Panc1 (cell line): Measurements from ENCODE around the gene S100A10. TPM values are rescaled to one million over a fixed set of nuclear protein-coding genes. Genes with fewer than 3 reads are reported as not detected.

ENCODE experiments used
- ATAC-seq: fragments of 200-7000 bp; cut with Tn5 transposase; 2 replicates; pipeline ENCODE4 v1.9.1; 2020; ENCODE audit warnings: mild to moderate bottlenecking, moderate library complexity
- BruUV-seq: library from RNA; stranded (reverse); fragments of 400-500 nt; replicated peaks from 2 replicates; lab custom pipeline; 2021; lab: Mats Ljungman, UMichigan
- CTCF ChIA-PET: fragments of 300-600 bp; sonication (Branson Sonifier 250); formaldehyde crosslinking; loops from one replicate; lab custom pipeline; 2022; ENCODE audit warnings: antibody characterized with exemption; lab: Charles Lee
- POLR2A ChIA-PET: fragments of 300-600 bp; sonication (Branson Sonifier 250); formaldehyde crosslinking; loops from one replicate; lab custom pipeline; 2022; ENCODE audit warnings: antibody characterized with exemption; lab: Charles Lee
- DNase-seq: peaks from one replicate; pipeline ENCODE4 v3.0.0-alpha.2; 2010; ENCODE audit warnings: low read depth, low spot score
- H3K27ac ChIP-seq: 2 replicates; pipeline ENCODE4 v1.5.1; 2011; ENCODE audit warnings: mild to moderate bottlenecking, low read length, inconsistent platforms
- H3K27me3 ChIP-seq: fragments of 200-500 bp; sonication (Bioruptor generic); 2 replicates; pipeline ENCODE4 v1.6.0; 2014; ENCODE audit warnings: low read length, inconsistent platforms; ENCODE audit not compliant: control insufficient read depth, insufficient read depth
- H3K36me3 ChIP-seq: fragments of 200-500 bp; sonication (Bioruptor generic); 2 replicates; pipeline ENCODE4 v1.5.1; 2014; ENCODE audit warnings: inconsistent platforms, mild to moderate bottlenecking, low read length, moderate library complexity; ENCODE audit not compliant: control insufficient read depth, insufficient read depth
- H3K4me1 ChIP-seq: 2 replicates; pipeline ENCODE4 v1.5.1; 2011; ENCODE audit warnings: inconsistent platforms, mild to moderate bottlenecking, low read length, moderate library complexity; ENCODE audit not compliant: control insufficient read depth, insufficient read depth
- H3K4me3 ChIP-seq, 2 experiments: 2 replicates each; pipeline ENCODE4 v1.5.1; 2011 to 2012; ENCODE audit warnings: low read depth in 2 of 2, low read length in 2 of 2, mild to moderate bottlenecking in 2 of 2, inconsistent platforms in 1 of 2, moderate library complexity in 1 of 2
- H3K9me3 ChIP-seq: fragments of 200-500 bp; sonication (Bioruptor generic); 2 replicates; pipeline ENCODE4 v1.5.1; 2014; ENCODE audit warnings: low read depth, mild to moderate bottlenecking, inconsistent platforms, low read length, moderate library complexity; ENCODE audit not compliant: control insufficient read depth, insufficient read depth
- CTCF ChIP-seq: fragments of 450-650 bp; IDR thresholded peaks from 2 replicates; pipeline ENCODE4 v1.5.1; 2017; ENCODE audit warnings: mild to moderate bottlenecking
- POLR2AphosphoS5 ChIP-seq: IDR thresholded peaks from 2 replicates; pipeline ENCODE4 v1.6.1; 2012; ENCODE audit warnings: mild to moderate bottlenecking, low read depth, low read length, moderate library complexity
- REST ChIP-seq, 2 experiments: IDR thresholded peaks; 2 replicates each; pipeline ENCODE4 v1.6.1; 2011 to 2012; ENCODE audit warnings: low read depth in 2 of 2, control low read depth in 1 of 2, low read length in 1 of 2, mild to moderate bottlenecking in 1 of 2, moderate library complexity in 1 of 2; ENCODE audit not compliant: insufficient read depth in 1 of 2
- SIN3A ChIP-seq: IDR thresholded peaks from 2 replicates; pipeline ENCODE4 v1.6.1; 2012; ENCODE audit warnings: low read depth, mild to moderate bottlenecking, low read length, moderate library complexity, borderline replicate concordance; ENCODE audit not compliant: insufficient read depth
- TCF7L2 ChIP-seq: IDR thresholded peaks from 2 replicates; pipeline ENCODE4 v1.6.1; 2011; ENCODE audit warnings: mild to moderate bottlenecking, low read depth, low read length, inconsistent platforms
- in situ Hi-C: cut with HindIII; loops from 2 replicates; pipeline ENCODE4 v1.10.0; 2016; ENCODE audit warnings: low sequenced_read_pairs, low pct_unique_long_range_greater_than_20kb
- intact Hi-C: fragments of 100-400 bp; cut with micrococcal nuclease; formaldehyde crosslinking; loops from one replicate; pipeline ENCODE4 v1.10.0; 2022; ENCODE audit not compliant: unreplicated experiment
- total RNA-seq: library from RNA; stranded (reverse); gene quantifications from one replicate; pipeline ENCODE4 v1.2.1, GENCODE V29; 2021; ENCODE audit not compliant: unreplicated experiment

S100A10 gene
- total RNA-seq, 1 experiment from 2014 or later = 1,621 TPM

- no TSS peak for BruUV-seq
- H3K9me3 ChIP-seq = no peaks in the 10 kb centered on the region
- no peak for DNase-seq
- H3K27ac ChIP-seq = no peak overlapping the region; the same call in 1 of the 2 replicates
- no peak overlapping the region for H3K4me3 ChIP-seq
- ATAC-seq = no peak
- CTCF ChIA-PET = no interaction called here
- intact Hi-C loops = no loop called here
- H3K36me3 ChIP-seq = no peaks in the 10 kb centered on the region
- POLR2A ChIA-PET = no interaction called here
- no peaks in the 10 kb centered on the region for H3K4me1 ChIP-seq
- H3K27me3 ChIP-seq = no peaks in the 10 kb centered on the region
- TF ChIP-seq SIN3A (no peak), POLR2AphosphoS5 (no peak), TCF7L2 (no peak)
- in situ Hi-C loops = no loop called here
Observed at GRCh38 chr1:151961833-151962232, 31.8 kb downstream of the S100A10 start.

GRCh38 chr1:151960780-151961513 lies 32.7 kb downstream of the S100A10 start:
- no peak overlapping the region for H3K4me3 ChIP-seq
- BruUV-seq = no TSS peak
- intact Hi-C loops = no loop called here
- in situ Hi-C loops = no loop called here
- H3K27ac ChIP-seq = peak overlapping the region; percentile 56
- CTCF ChIA-PET = no interaction called here
- no peaks in the 10 kb centered on the region for H3K9me3 ChIP-seq
- TF ChIP-seq CTCF = no peak
- no peak for TF ChIP-seq TCF7L2
- no peak for TF ChIP-seq POLR2AphosphoS5
- no peak for TF ChIP-seq SIN3A
- TF ChIP-seq REST (IDR thresholded peaks at IDR 0.05; ENCODE audit: insufficient read depth in 1 of 2, low read depth in 2 of 2, low read length in 1 of 2) = no peak
- no peaks in the 10 kb centered on the region for H3K36me3 ChIP-seq
- no peaks in the 10 kb centered on the region for H3K27me3 ChIP-seq
- DNase-seq = no peak
- ATAC-seq = no peak
- H3K4me1 ChIP-seq = no peaks in the 10 kb centered on the region
- POLR2A ChIA-PET = no interaction called here

- no peak for DNase-seq
- no peaks in the 10 kb centered on the region for H3K9me3 ChIP-seq
- peak overlapping the region; percentile 37; the same call in 1 of the 2 replicates for H3K27ac ChIP-seq
- H3K4me1 ChIP-seq = no peaks in the 10 kb centered on the region
- CTCF ChIA-PET = no interaction called here
- no peaks in the 10 kb centered on the region for H3K27me3 ChIP-seq
- POLR2A ChIA-PET = no interaction called here
- H3K36me3 ChIP-seq = no peaks in the 10 kb centered on the region
- no TSS peak for BruUV-seq
- intact Hi-C loops (no loop called here), in situ Hi-C loops (no loop called here)
- no peak overlapping the region for H3K4me3 ChIP-seq
- ATAC-seq = no peak
- TF ChIP-seq SIN3A (no peak), POLR2AphosphoS5 (no peak), REST (IDR thresholded peaks at IDR 0.05; ENCODE audit: insufficient read depth in 1 of 2, low read depth in 2 of 2, low read length in 1 of 2) (no peak), TCF7L2 (no peak), CTCF (no peak)
Observed at GRCh38 chr1:151958959-151959358, 34.7 kb downstream of the S100A10 start.
